H1 (cell line): ENCODE results near the gene CLDN6. TPM values are rescaled to one million over a fixed set of nuclear protein-coding genes. Genes with fewer than 3 reads are reported as not detected.

Source experiments
- CTCF ChIA-PET: fragments of 300-600 bp; sonication (Branson Sonifier 250); formaldehyde crosslinking; loops from one replicate; lab custom pipeline; 2021; ENCODE audit not compliant: partially characterized antibody; lab: Charles Lee
- POLR2A ChIA-PET: fragments of 300-600 bp; sonication (Branson Sonifier 250); formaldehyde crosslinking; loops from one replicate; lab custom pipeline; 2021; ENCODE audit warnings: inconsistent platforms; ENCODE audit not compliant: partially characterized antibody; lab: Charles Lee
- DNase-seq, 2 experiments: peaks; one replicate each; pipeline versions ENCODE4 v3.0.0 to v3.0.0-alpha.2; 2010 to 2022; ENCODE audit warnings: low spot score in 2 of 2, low read depth in 1 of 2, mixed read lengths in 1 of 2
- FAIRE-seq: peaks from 2 replicates; lab custom pipeline; 2011; peaks lifted over from hg19 to GRCh38; lab: Jason Lieb, UNC
- H2AFZ ChIP-seq: 2 replicates; pipeline ENCODE4 v1.8.1; 2012; ENCODE audit warnings: low read length, inconsistent platforms
- H2AK5ac ChIP-seq: 2 replicates; pipeline ENCODE4 v1.6.1; 2013; ENCODE audit warnings: low read depth, low read length
- H2BK120ac ChIP-seq: replicated peaks from 2 replicates; pipeline ENCODE3; 2013; ENCODE audit warnings: low read depth, low read length, inconsistent platforms
- H2BK12ac ChIP-seq: 2 replicates; pipeline ENCODE4 v1.6.1; 2013; ENCODE audit warnings: low read depth, low read length
- H2BK15ac ChIP-seq: 2 replicates; pipeline ENCODE4 v1.6.1; 2013; ENCODE audit warnings: low read length
- H2BK20ac ChIP-seq: 2 replicates; pipeline ENCODE4 v1.6.1; 2013; ENCODE audit warnings: low read length
- H2BK5ac ChIP-seq: 2 replicates; pipeline ENCODE4 v1.6.1; 2013; ENCODE audit warnings: low read depth, low read length
- H3K14ac ChIP-seq: 2 replicates; pipeline ENCODE4 v1.6.1; 2013; ENCODE audit warnings: inconsistent platforms; ENCODE audit not compliant: insufficient read length
- H3K18ac ChIP-seq: 2 replicates; pipeline ENCODE4 v1.6.1; 2013; ENCODE audit warnings: low read length; ENCODE audit errors: extremely low read depth
- H3K23ac ChIP-seq: 2 replicates; pipeline ENCODE4 v1.6.1; 2013; ENCODE audit warnings: inconsistent platforms; ENCODE audit not compliant: insufficient read length
- H3K23me2 ChIP-seq: 2 replicates; pipeline ENCODE4 v1.6.1; 2013; ENCODE audit warnings: low read depth, low read length
- H3K27ac ChIP-seq: 2 replicates; pipeline ENCODE4 v1.6.1; 2011; ENCODE audit warnings: low read depth, low read length, inconsistent platforms
- H3K27me3 ChIP-seq, 4 experiments: replicated peaks in 1 of 4; 1 replicate in 1 of 4; 2 replicates in 3 of 4; pipeline versions ENCODE4 v1.6.1 to v1.8.1; 2011 to 2013; ENCODE audit warnings: low read length in 3 of 4, mild to moderate bottlenecking in 3 of 4, inconsistent platforms in 2 of 4, mixed read lengths in 2 of 4, moderate library complexity in 1 of 4; ENCODE audit not compliant: control insufficient read depth in 3 of 4, insufficient read depth in 3 of 4; ENCODE audit errors: extremely low read depth in 1 of 4
- H3K36me3 ChIP-seq, 4 experiments: 2 replicates each; pipeline versions ENCODE4 v1.6.1 to v1.8.1; 2011 to 2013; ENCODE audit warnings: mild to moderate bottlenecking in 4 of 4, low read length in 3 of 4, moderate library complexity in 2 of 4, control low read depth in 1 of 4, inconsistent platforms in 1 of 4; ENCODE audit not compliant: insufficient read depth in 4 of 4, control insufficient read depth in 2 of 4
- H3K4ac ChIP-seq: replicated peaks from 2 replicates; pipeline ENCODE3; 2013; ENCODE audit warnings: low read length, low read depth, mixed read lengths, inconsistent platforms; ENCODE audit not compliant: insufficient read length
- H3K4me1 ChIP-seq, 4 experiments: replicated peaks in 1 of 4; 1 replicate in 1 of 4; 2 replicates in 3 of 4; pipeline versions ENCODE4 v1.6.1 to v1.8.1; 2011 to 2013; ENCODE audit warnings: low read length in 3 of 4, inconsistent platforms in 2 of 4, mixed read lengths in 1 of 4; ENCODE audit not compliant: insufficient read depth in 4 of 4, control insufficient read depth in 3 of 4
- H3K4me2 ChIP-seq, 2 experiments: 2 replicates each; pipeline versions ENCODE4 v1.6.1 to v1.8.1; 2011 to 2013; ENCODE audit warnings: low read depth in 2 of 2, low read length in 2 of 2, control low read depth in 1 of 2, inconsistent platforms in 1 of 2, mild to moderate bottlenecking in 1 of 2; ENCODE audit not compliant: insufficient read depth in 1 of 2
- H3K4me3 ChIP-seq, 4 experiments: fragments of 200-600, 300-600 bp in 1 of 4; sonication (generic), shearing (Covaris generic), sonication (Bioruptor Twin) in 1 of 4; 2 replicates each; pipeline versions ENCODE4 v1.5.1 to v1.8.1; 2011 to 2016; ENCODE audit warnings: low read length in 4 of 4, low read depth in 3 of 4, control low read depth in 2 of 4, inconsistent platforms in 2 of 4, mild to moderate bottlenecking in 2 of 4, mixed read lengths in 1 of 4, moderate library complexity in 1 of 4; ENCODE audit not compliant: insufficient read depth in 2 of 4; ENCODE audit errors: extremely low read depth in 1 of 4
- H3K56ac ChIP-seq: replicated peaks from 2 replicates; pipeline ENCODE3; 2013; ENCODE audit warnings: low read depth, mild to moderate bottlenecking, mixed read lengths, low read length, inconsistent platforms; ENCODE audit not compliant: insufficient read length
- H3K79me1 ChIP-seq: 2 replicates; pipeline ENCODE4 v1.6.1; 2013; ENCODE audit warnings: low read depth, low read length, control low read depth
- H3K79me2 ChIP-seq, 2 experiments: 2 replicates each; pipeline versions ENCODE4 v1.6.1 to v1.8.1; 2012 to 2013; ENCODE audit warnings: low read length in 2 of 2, mild to moderate bottlenecking in 2 of 2, inconsistent platforms in 1 of 2; ENCODE audit not compliant: insufficient read depth in 2 of 2, control insufficient read depth in 1 of 2
- H3K9ac ChIP-seq, 4 experiments: replicated peaks in 1 of 4; 1 replicate in 1 of 4; 2 replicates in 3 of 4; pipeline versions ENCODE4 v1.6.1 to v1.8.1; 2011 to 2013; ENCODE audit warnings: low read depth in 3 of 4, low read length in 3 of 4, control low read depth in 2 of 4, mild to moderate bottlenecking in 2 of 4, moderate library complexity in 2 of 4, inconsistent platforms in 1 of 4; ENCODE audit errors: extremely low read depth in 1 of 4
- H3K9me3 ChIP-seq, 2 experiments: 2 replicates each; pipeline versions ENCODE4 v1.6.1 to v1.8.1; 2012 to 2013; ENCODE audit warnings: mild to moderate bottlenecking in 2 of 2, moderate library complexity in 2 of 2, control low read depth in 1 of 2, inconsistent platforms in 1 of 2, low read depth in 1 of 2, low read length in 1 of 2, mixed read lengths in 1 of 2; ENCODE audit not compliant: insufficient read depth in 2 of 2
- H4K20me1 ChIP-seq, 2 experiments: replicated peaks in 1 of 2; 2 replicates each; pipeline versions ENCODE3 to v1.8.1; 2011 to 2013; ENCODE audit warnings: inconsistent platforms in 2 of 2, low read length in 2 of 2, mild to moderate bottlenecking in 1 of 2; ENCODE audit not compliant: insufficient read depth in 2 of 2, control insufficient read depth in 1 of 2
- H4K5ac ChIP-seq: 2 replicates; pipeline ENCODE4 v1.6.1; 2013; ENCODE audit warnings: low read length, low read depth, mixed read lengths, inconsistent platforms; ENCODE audit not compliant: insufficient read length
- H4K8ac ChIP-seq: 2 replicates; pipeline ENCODE4 v1.8.0; 2013; ENCODE audit warnings: mild to moderate bottlenecking, moderate library complexity, low read length, inconsistent platforms; ENCODE audit not compliant: insufficient read depth; ENCODE audit errors: extremely low read depth
- H4K91ac ChIP-seq: replicated peaks from 2 replicates; pipeline ENCODE3; 2013; ENCODE audit warnings: low read length, mixed read lengths, inconsistent platforms; ENCODE audit not compliant: insufficient read length
- BCL11A ChIP-seq, 2 experiments: IDR thresholded peaks; one replicate each; pipeline ENCODE4 v1.6.1; 2011; ENCODE audit warnings: low read depth in 2 of 2, low read length in 2 of 2, mild to moderate bottlenecking in 2 of 2
- GTF2F1 ChIP-seq: IDR thresholded peaks from 2 replicates; pipeline ENCODE4 v1.6.1; 2012; ENCODE audit warnings: low read depth, low read length, improper control_type of control experiment, borderline replicate concordance
- RAD21 ChIP-seq, 2 experiments: IDR thresholded peaks in 1 of 2; conservative IDR thresholded peaks in 1 of 2; 2 replicates each; pipeline ENCODE4 v1.6.1; 2011; ENCODE audit warnings: low read depth in 2 of 2, low read length in 2 of 2, improper control_type of control experiment in 1 of 2, inconsistent platforms in 1 of 2, mild to moderate bottlenecking in 1 of 2, moderate library complexity in 1 of 2
- WGBS, 2 experiments: shearing (Covaris generic) in 1 of 2; methylation state at CpG; one replicate each; pipeline versions ENCODE4 v1.1.6 to v1.1.7; 2013 to 2015; ENCODE audit warnings: low lambda C conversion rate in 2 of 2, mixed read lengths in 2 of 2, inconsistent platforms in 1 of 2, low coverage in 1 of 2, missing lambda C conversion rate in 1 of 2; ENCODE audit not compliant: insufficient replicate concordance in 2 of 2, insufficient coverage in 1 of 2, insufficient read length in 1 of 2; ENCODE audit errors: extremely low coverage in 1 of 2, missing lambda C conversion rate in 1 of 2; 5-methylcytosine and 5-hydroxymethylcytosine counted together
- polyA plus RNA-seq, 7 experiments: library from polyadenylated mRNA; depleted of rRNA in 3 of 7; stranded (reverse) in 5 of 7; unstranded in 2 of 7; fragments of >200 nt in 5 of 7; fragments of 200-250 nt in 2 of 7; gene quantifications; 1 replicate in 5 of 7; 2 replicates in 1 of 7; 4 replicates in 1 of 7; pipeline versions ENCODE4 v1.2.1 to v1.2.3, GENCODE V29; 2011 to 2013; ENCODE audit warnings: missing spikeins in 2 of 7, mixed read lengths in 2 of 7
- total RNA-seq: library from RNA; stranded (reverse); fragmentation: NEBNext Ultra II Directional; extraction: Animal tissue kit (Norgen Biotek cat#: 25700); gene quantifications from 2 replicates; pipeline ENCODE4 v1.2.1, GENCODE V29; 2021

CLDN6 gene
- total and polyA plus RNA-seq, 2 of the 8 experiments (the other 6 are each of a cell fraction or from before 2014, with no cell fraction given): 747 to 1,115 TPM

DNA sequence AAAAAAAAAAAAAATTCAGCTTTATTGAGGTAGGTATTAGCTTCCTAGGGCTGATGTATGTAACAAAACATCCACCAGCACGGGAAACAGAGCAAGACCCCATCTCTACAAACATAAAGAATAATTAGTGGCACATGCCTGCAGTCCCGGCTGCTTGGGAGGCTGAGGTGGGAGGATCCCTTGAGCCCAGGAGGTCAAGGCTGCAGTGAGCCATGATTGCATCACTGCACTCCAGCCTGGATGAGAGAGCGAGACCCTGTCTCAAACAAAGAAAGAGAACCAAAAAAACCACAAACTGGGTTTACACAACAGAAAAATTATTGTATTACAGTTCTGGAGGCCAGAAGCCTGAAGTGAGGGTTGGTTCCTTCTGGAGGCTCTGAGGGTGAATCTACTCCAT is 24.4 kb upstream of the CLDN6 start:
- Histone ChIP-seq H3K4me2 (no peak overlapping the region), H2BK12ac (no peak overlapping the region), H3K14ac (no peak overlapping the region), H3K9me3 (no peaks in the 10 kb centered on the region), H2BK20ac (no peak overlapping the region), H3K23me2 (peaks cover 4% of the 10 kb centered on the region; the same call in 1 of the 2 replicates), H3K56ac (no peak overlapping the region), H3K18ac (no peak overlapping the region), H3K79me2 (peaks cover 0 to 5% of the 10 kb centered on the region in 2 experiments; a peak in 1 of 4 replicates), H4K91ac (no peak overlapping the region), H3K36me3 (no peaks in the 10 kb centered on the region), H3K4me1 (peaks cover 3 to 16% (median 8%) of the 10 kb centered on the region in 4 experiments), H2BK5ac (no peak overlapping the region), H4K20me1 (peaks cover 0 to 1% of the 10 kb centered on the region in 2 experiments), H2AK5ac (no peak overlapping the region), H2AFZ (no peak overlapping the region), H3K23ac (no peak overlapping the region), H3K4me3 (no peak overlapping the region), H2BK15ac (no peak overlapping the region), H3K4ac (no peak overlapping the region), H2BK120ac (no peak overlapping the region), H3K9ac (no peak overlapping the region), H3K27me3 (peaks cover 0 to 2% (median 0%) of the 10 kb centered on the region in 4 experiments; a peak in 2 of 7 replicates), H4K5ac (no peak overlapping the region), H4K8ac (no peak overlapping the region), H3K27ac (no peak overlapping the region), H3K79me1 (no peaks in the 10 kb centered on the region)
- ChIA-PET POLR2A (interaction anchor here (0.6 to 34.8 kb wide), 4 partner anchors 14 to 242 kb away, joined by 3 to 1808 read pairs (median 4); partner anchors contain the start of genes CLDN6, CLDN9, HCFC1R1 and THOC6), CTCF (interaction anchor here (1.0 to 8.0 kb wide), 7 partner anchors 10 to 87 kb away, joined by 4 to 98 read pairs (median 8); partner anchors contain the start of gene TNFRSF12A)
- TF ChIP-seq BCL11A (IDR thresholded peaks at IDR 0.05; ENCODE audit: low read depth in 2 of 2, low read length in 2 of 2): no peak
- TF ChIP-seq RAD21 (IDR thresholded peaks at IDR 0.05 in 1 of 2, conservative IDR thresholded peaks at IDR 0.05 in 1 of 2; ENCODE audit: low read depth in 2 of 2, low read length in 2 of 2): no peak
- no peak for TF ChIP-seq GTF2F1
- FAIRE-seq (no peak), DNase-seq (no peak)
- 92% methylated on average over 3 of the region's 3 CpGs; no CpG with 5 or more reads in 1 of the 2 experiments for WGBS, 2 experiments
